Measurements from ENCODE around the gene KDM6B.

- no peak for TF ChIP-seq HCFC1 (IDR thresholded peaks at IDR 0.05; ENCODE audit: low read depth, low read length)
- TF ChIP-seq ZNF280A (IDR thresholded peaks at IDR 0.05; ENCODE audit: low read depth, partially characterized antibody): no peak
- no peak for TF ChIP-seq ATF3 (IDR thresholded peaks at IDR 0.05)
- no peak for TF ChIP-seq ATF3 (CRISPR knock-in tag; conservative IDR thresholded peaks at IDR 0.05)
- TF ChIP-seq SLC30A9 (CRISPR knock-in tag; IDR thresholded peaks at IDR 0.05): no peak
- TF ChIP-seq, protein P1, sequence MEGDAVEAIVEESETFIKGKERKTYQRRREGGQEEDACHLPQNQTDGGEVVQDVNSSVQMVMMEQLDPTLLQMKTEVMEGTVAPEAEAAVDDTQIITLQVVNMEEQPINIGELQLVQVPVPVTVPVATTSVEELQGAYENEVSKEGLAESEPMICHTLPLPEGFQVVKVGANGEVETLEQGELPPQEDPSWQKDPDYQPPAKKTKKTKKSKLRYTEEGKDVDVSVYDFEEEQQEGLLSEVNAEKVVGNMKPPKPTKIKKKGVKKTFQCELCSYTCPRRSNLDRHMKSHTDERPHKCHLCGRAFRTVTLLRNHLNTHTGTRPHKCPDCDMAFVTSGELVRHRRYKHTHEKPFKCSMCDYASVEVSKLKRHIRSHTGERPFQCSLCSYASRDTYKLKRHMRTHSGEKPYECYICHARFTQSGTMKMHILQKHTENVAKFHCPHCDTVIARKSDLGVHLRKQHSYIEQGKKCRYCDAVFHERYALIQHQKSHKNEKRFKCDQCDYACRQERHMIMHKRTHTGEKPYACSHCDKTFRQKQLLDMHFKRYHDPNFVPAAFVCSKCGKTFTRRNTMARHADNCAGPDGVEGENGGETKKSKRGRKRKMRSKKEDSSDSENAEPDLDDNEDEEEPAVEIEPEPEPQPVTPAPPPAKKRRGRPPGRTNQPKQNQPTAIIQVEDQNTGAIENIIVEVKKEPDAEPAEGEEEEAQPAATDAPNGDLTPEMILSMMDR (IDR thresholded peaks at IDR 0.05 in 2 of 3, conservative IDR thresholded peaks at IDR 0.05 in 1 of 3; ENCODE audit: insufficient read depth in 2 of 3, low read depth in 1 of 3, low read length in 3 of 3): no peak
- no peak for TF ChIP-seq ZNF282 (CRISPR knock-in tag; IDR thresholded peaks at IDR 0.05)
- no peak for TF ChIP-seq MAFK (IDR thresholded peaks at IDR 0.05; ENCODE audit: low read length)
- TF ChIP-seq ZNF354B (CRISPR knock-in tag; IDR thresholded peaks at IDR 0.05): no peak
These were observed 39.0 kb downstream of the KDM6B start for GRCh38 chr17:7873051-7873450.

Measured in K562 (cell line).